SW480 (cell line): ENCODE results near the gene ITGB1BP2.
A peak's percentile ranks its signal among the peaks of the same experiment; 100 is the strongest.
"Not testable (repeated sequence)": the region's sequence is repeated elsewhere in the genome, so short reads cannot be mapped to it uniquely, and the experiment has no call there.

Experiments
- DNase-seq: peaks from one replicate; pipeline ENCODE4 v3.0.0-alpha.2; 2016; ENCODE audit warnings: low spot score

The ITGB1BP2 gene

GRCh38 chrX:71301195-71301924, at the start of gene ITGB1BP2:
Gene ITGB1BP2, plus strand, starts transcription at chrX:71301750. Its CDS starts 57 bp downstream, at chrX:71301807.
- DNase-seq, result no peak

GRCh38 chrX:71252221-71252620, 49.3 kb upstream of the ITGB1BP2 start:
- DNase-seq, result no peak

- peak; percentile 16 for DNase-seq
Measured at GRCh38 chrX:71253253-71254091, 48.1 kb upstream of the ITGB1BP2 start.

- peak; percentile 82 for DNase-seq
Measured at GRCh38 chrX:71254092-71254963, 47.2 kb upstream of the ITGB1BP2 start, which contains the start of gene ZMYM3. Gene ZMYM3, minus strand, starts transcription at chrX:71254140. Its CDS starts 885 bp downstream, at chrX:71253255.

- DNase-seq, result no peak
Measured at GRCh38 chrX:71256051-71256450, 45.5 kb upstream of the ITGB1BP2 start.

- DNase-seq, result no peak
Measured at GRCh38 chrX:71256856-71257255, 44.7 kb upstream of the ITGB1BP2 start.

GRCh38 chrX:71268624-71269023, 32.9 kb upstream of the ITGB1BP2 start:
- not testable (repeated sequence) for DNase-seq

GRCh38 chrX:71269801-71270395, 31.7 kb upstream of the ITGB1BP2 start:
- no peak for DNase-seq

- not testable (repeated sequence) for DNase-seq
Measured at GRCh38 chrX:71272313-71272712, 29.2 kb upstream of the ITGB1BP2 start.

GRCh38 chrX:71281300-71281699, 20.2 kb upstream of the ITGB1BP2 start:
- not testable (repeated sequence) for DNase-seq

GRCh38 chrX:71282514-71283402, 18.8 kb upstream of the ITGB1BP2 start:
- DNase-seq, result no peak

- DNase-seq, result peak; percentile 98
Measured at GRCh38 chrX:71283403-71284143, 18.0 kb upstream of the ITGB1BP2 start, which contains the start of gene NONO. Gene NONO, plus strand, starts transcription at chrX:71283635. Its CDS starts 7,003 bp downstream, at chrX:71290638.

GRCh38 chrX:71285929-71286328, 15.6 kb upstream of the ITGB1BP2 start:
- DNase-seq, result no peak

- no peak for DNase-seq
Measured at GRCh38 chrX:71291381-71291780, 10.2 kb upstream of the ITGB1BP2 start.

- DNase-seq, result no peak
Measured at GRCh38 chrX:71292669-71293365, 8.7 kb upstream of the ITGB1BP2 start.

- DNase-seq, result no peak
Measured at GRCh38 chrX:71296806-71297205, 4.7 kb upstream of the ITGB1BP2 start.

GRCh38 chrX:71298119-71298518, 3.4 kb upstream of the ITGB1BP2 start:
- DNase-seq, result no peak

- not testable (repeated sequence) for DNase-seq
Measured at GRCh38 chrX:71300064-71300463, 1.5 kb upstream of the ITGB1BP2 start.

- not testable (repeated sequence) for DNase-seq
Measured at GRCh38 chrX:71300495-71300894, 1.1 kb upstream of the ITGB1BP2 start.
